PFSK-1 (cell line): ENCODE measurements around the gene KLHL1.

Source experiments
- FOXP2 ChIP-seq: optimal IDR thresholded peaks from 2 replicates; pipeline ENCODE3; 2011; ENCODE audit warnings: borderline replicate concordance, control low read depth, inconsistent platforms; ENCODE audit not compliant: insufficient read depth; ENCODE audit errors: extremely low read length, extremely low read depth
- POLR2AphosphoS5 ChIP-seq: IDR thresholded peaks from 2 replicates; pipeline ENCODE4 v1.6.1; 2012; ENCODE audit warnings: low read depth, mild to moderate bottlenecking, control low read depth, low read length, moderate library complexity
- REST ChIP-seq, 2 experiments: IDR thresholded peaks; 2 replicates each; pipeline versions ENCODE4 v1.6.1 to v1.8.0; 2011 to 2012; ENCODE audit warnings: low read depth in 2 of 2, low read length in 2 of 2, control low read depth in 1 of 2, inconsistent platforms in 1 of 2, mild to moderate bottlenecking in 1 of 2, moderate library complexity in 1 of 2; ENCODE audit not compliant: insufficient read depth in 1 of 2
- SIN3A ChIP-seq: IDR thresholded peaks from 2 replicates; pipeline ENCODE4 v1.6.1; 2012; ENCODE audit warnings: mild to moderate bottlenecking, low read length, moderate library complexity, borderline replicate concordance; ENCODE audit not compliant: insufficient read depth
- TAF1 ChIP-seq: IDR thresholded peaks from 2 replicates; pipeline ENCODE4 v1.6.1; 2012; ENCODE audit warnings: low read length, control low read depth, borderline replicate concordance; ENCODE audit not compliant: insufficient read depth

GRCh38 chr13:69809152-69809551 lies 299.1 kb downstream of the KLHL1 start:
- TF ChIP-seq TAF1, result no peak
- TF ChIP-seq POLR2AphosphoS5, result no peak
- no peak for TF ChIP-seq REST (IDR thresholded peaks at IDR 0.05; ENCODE audit: insufficient read depth in 1 of 2, low read depth in 2 of 2, low read length in 2 of 2)
- TF ChIP-seq SIN3A, result no peak
- TF ChIP-seq FOXP2, result no peak
